Lower lobe of right lung (tissue), 2 donors: ENCODE results near the gene ST8SIA3. TPM values are rescaled to one million over a fixed set of nuclear protein-coding genes. Genes with fewer than 3 reads are reported as not detected.

Experiments
- ATAC-seq, 2 donors: fragments of 200-7000 bp; cut with Tn5 transposase; one replicate each; pipeline ENCODE4 v1.9.1; 2020 to 2022; ENCODE audit warnings: mild to moderate bottlenecking in 2 of 2, moderate library complexity in 2 of 2
- DNase-seq: peaks from one replicate; pipeline ENCODE4 v3.0.0-alpha.2; 2020
- H3K27ac ChIP-seq: fragments of 200-600 bp; one replicate; pipeline ENCODE4 v1.8.0; 2022
- H3K27me3 ChIP-seq: fragments of 200-600 bp; one replicate; pipeline ENCODE4 v1.8.0; 2022; ENCODE audit warnings: low read depth
- H3K36me3 ChIP-seq: fragments of 200-600 bp; one replicate; pipeline ENCODE4 v1.8.0; 2022; ENCODE audit warnings: mild to moderate bottlenecking
- H3K4me1 ChIP-seq: fragments of 200-600 bp; one replicate; pipeline ENCODE4 v1.8.0; 2022
- H3K4me3 ChIP-seq: fragments of 200-600 bp; one replicate; pipeline ENCODE4 v1.8.0; 2022; ENCODE audit warnings: mild to moderate bottlenecking
- H3K9me3 ChIP-seq: fragments of 200-600 bp; one replicate; pipeline ENCODE4 v1.8.0; 2022
- CTCF ChIP-seq: fragments of 200-600 bp; IDR thresholded peaks from one replicate; pipeline ENCODE4 v1.8.0; 2022; ENCODE audit warnings: antibody characterized with exemption, mild to moderate bottlenecking
- intact Hi-C: fragments of 100-400 bp; cut with DNase I; formaldehyde crosslinking; loops from one replicate; pipeline ENCODE4 v1.11.0; 2022
- total RNA-seq: library from RNA; stranded (reverse); fragmentation: NEBNext Ultra II Directional; extraction: Animal tissue kit (Norgen Biotek cat#: 25700); gene quantifications from one replicate; pipeline ENCODE4 v1.2.1, GENCODE V29; 2021
- donor health status: DM: no; HTN: yes; CAD: no; lungs with severe emphysema.

ST8SIA3 gene
- total RNA-seq, 1 donor from 2014 or later = not detected

GRCh38 chr18:57326718-57327323, 25.5 kb upstream of the ST8SIA3 start:
- H3K27me3 ChIP-seq = no peaks in the 10 kb centered on the region
- intact Hi-C loops = no loop called here
- H3K9me3 ChIP-seq = no peaks in the 10 kb centered on the region
- no peak overlapping the region for H3K4me3 ChIP-seq
- DNase-seq (no peak), ATAC-seq (no peak)
- H3K4me1 ChIP-seq = no peaks in the 10 kb centered on the region
- TF ChIP-seq CTCF = no peak
- no peaks in the 10 kb centered on the region for H3K36me3 ChIP-seq
- H3K27ac ChIP-seq = no peak overlapping the region

GRCh38 chr18:57328665-57329064, 23.7 kb upstream of the ST8SIA3 start:
- Histone ChIP-seq H3K27ac (no peak overlapping the region), H3K4me3 (no peak overlapping the region), H3K4me1 (no peaks in the 10 kb centered on the region), H3K9me3 (no peaks in the 10 kb centered on the region), H3K27me3 (no peaks in the 10 kb centered on the region), H3K36me3 (no peaks in the 10 kb centered on the region)
- TF ChIP-seq CTCF = no peak
- DNase-seq (no peak), ATAC-seq (no peak)
- intact Hi-C loops = no loop called here

DNA sequence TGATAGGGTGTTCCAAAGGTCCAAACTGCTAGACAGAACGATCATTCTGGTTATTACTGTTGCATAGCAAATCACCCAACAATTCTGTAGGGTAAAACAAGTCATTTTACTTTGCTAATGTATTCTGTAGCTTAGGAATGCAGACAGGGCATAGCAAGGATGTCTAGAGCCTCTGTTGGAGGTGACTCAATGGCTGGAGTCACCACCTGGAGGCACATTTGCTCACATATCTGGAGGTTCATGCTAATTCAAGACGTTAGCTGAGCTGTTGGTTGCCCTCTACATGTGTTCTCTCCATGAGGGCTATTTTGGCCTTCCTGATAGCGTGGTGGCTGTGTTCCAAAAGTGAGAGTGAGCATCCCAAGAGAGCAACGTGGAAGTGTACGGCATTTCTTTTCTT, 22.5 kb upstream of the ST8SIA3 start:
- intact Hi-C loops = no loop called here
- DNase-seq (no peak), ATAC-seq (no peak)
- no peak overlapping the region for H3K27ac ChIP-seq
- H3K27me3 ChIP-seq = no peaks in the 10 kb centered on the region
- H3K4me1 ChIP-seq = no peaks in the 10 kb centered on the region
- no peak overlapping the region for H3K4me3 ChIP-seq
- no peaks in the 10 kb centered on the region for H3K36me3 ChIP-seq
- no peak for TF ChIP-seq CTCF
- no peaks in the 10 kb centered on the region for H3K9me3 ChIP-seq

DNA sequence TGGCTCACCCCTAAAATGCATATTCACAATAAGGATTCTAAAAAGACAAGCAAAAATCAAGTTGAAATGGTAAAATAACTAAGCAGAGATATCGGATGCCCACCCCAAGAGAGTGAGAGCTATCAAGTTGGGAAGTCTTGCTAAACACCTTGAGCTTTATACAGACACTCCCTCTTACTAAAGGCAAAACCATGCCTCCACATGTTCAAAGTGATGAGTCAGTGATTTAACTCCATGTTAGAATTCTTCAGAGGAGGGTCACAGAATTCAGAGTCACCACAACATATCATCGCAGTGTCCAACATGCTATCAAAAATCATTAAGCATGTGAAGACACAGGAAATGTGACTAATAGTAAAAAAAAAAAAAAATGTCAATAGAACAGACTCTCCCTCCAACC, 20.6 kb upstream of the ST8SIA3 start:
- no peaks in the 10 kb centered on the region for H3K9me3 ChIP-seq
- H3K27ac ChIP-seq = no peak overlapping the region
- DNase-seq = no peak
- ATAC-seq = no peak
- H3K4me1 ChIP-seq = no peaks in the 10 kb centered on the region
- no peaks in the 10 kb centered on the region for H3K27me3 ChIP-seq
- no peaks in the 10 kb centered on the region for H3K36me3 ChIP-seq
- intact Hi-C loops = no loop called here
- no peak overlapping the region for H3K4me3 ChIP-seq
- TF ChIP-seq CTCF = no peak

DNA sequence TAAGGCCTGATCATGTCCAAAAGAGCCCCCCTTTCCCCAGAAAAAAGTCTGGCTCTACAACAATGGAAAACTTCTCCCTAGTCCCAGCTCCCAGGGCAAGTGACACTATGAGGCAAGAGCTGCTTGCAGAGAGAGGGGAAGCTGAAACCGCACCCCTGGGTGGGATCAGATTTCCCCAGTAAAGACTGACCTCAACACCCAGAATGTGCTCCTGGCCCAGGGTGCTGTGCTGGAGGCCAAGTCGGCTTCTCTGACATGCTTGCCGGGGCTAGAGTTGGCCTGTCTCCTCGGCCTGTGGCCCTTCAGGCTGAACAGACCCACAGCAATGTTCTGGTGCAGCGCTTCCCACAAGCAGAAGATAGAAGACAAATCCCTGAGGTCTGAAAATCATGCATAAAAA, 18.4 kb upstream of the ST8SIA3 start:
- Histone ChIP-seq H3K27ac (no peak overlapping the region), H3K4me3 (no peak overlapping the region), H3K36me3 (no peaks in the 10 kb centered on the region), H3K4me1 (no peaks in the 10 kb centered on the region), H3K27me3 (no peaks in the 10 kb centered on the region), H3K9me3 (no peaks in the 10 kb centered on the region)
- ATAC-seq (no peak), DNase-seq (no peak)
- TF ChIP-seq CTCF = no peak
- intact Hi-C loops = no loop called here

GRCh38 chr18:57334383-57334782, 18.0 kb upstream of the ST8SIA3 start:
- ATAC-seq (no peak), DNase-seq (no peak)
- no peaks in the 10 kb centered on the region for H3K36me3 ChIP-seq
- no peaks in the 10 kb centered on the region for H3K9me3 ChIP-seq
- H3K27ac ChIP-seq = no peak overlapping the region
- no peaks in the 10 kb centered on the region for H3K4me1 ChIP-seq
- H3K27me3 ChIP-seq = no peaks in the 10 kb centered on the region
- intact Hi-C loops = no loop called here
- no peak overlapping the region for H3K4me3 ChIP-seq
- no peak for TF ChIP-seq CTCF
